ENCODE measurements around the gene TSPO2. TPM values are rescaled to one million over a fixed set of nuclear protein-coding genes. Genes with fewer than 3 reads are reported as not detected.

Gene TSPO2
- total and polyA plus RNA-seq, 2 of the 13 experiments (the other 11 are each of a cell fraction or from before 2014, with no cell fraction given) = 0.55 TPM; not detected in 1

GRCh38 chr6:41073203-41073967 lies 31.1 kb downstream of the TSPO2 start (continued):
- TF ChIP-seq AKNA (CRISPR knock-in tag; IDR thresholded peaks at IDR 0.05; ENCODE audit: borderline replicate concordance) = peak; percentile 32; the same call in 1 of the 2 replicates
- peak; percentile 80 for TF ChIP-seq ARID4A (CRISPR knock-in tag; IDR thresholded peaks at IDR 0.05; ENCODE audit: borderline replicate concordance)
- TF ChIP-seq ZNF280B (CRISPR knock-in tag; IDR thresholded peaks at IDR 0.05; ENCODE audit: borderline replicate concordance) = peak; percentile 64; the same call in 1 of the 2 replicates
- TF ChIP-seq HNF1B (CRISPR knock-in tag; IDR thresholded peaks at IDR 0.05) = peak; percentile 59; the same call in 1 of the 2 replicates
- TF ChIP-seq HIVEP1 (CRISPR knock-in tag; IDR thresholded peaks at IDR 0.05) = no peak
- TF ChIP-seq GATA4 (IDR thresholded peaks at IDR 0.05; ENCODE audit: borderline replicate concordance, low read depth) = no peak; the same call in 1 of the 2 replicates
- TF ChIP-seq ELF3 (CRISPR knock-in tag; IDR thresholded peaks at IDR 0.05) = peak; percentile 55; the same call in 1 of the 2 replicates
- TF ChIP-seq MAFK (conservative IDR thresholded peaks at IDR 0.05 in 1 of 2, IDR thresholded peaks at IDR 0.05 in 1 of 2; ENCODE audit: low read length in 2 of 2) = no peak
- no peak for TF ChIP-seq TCF7 (IDR thresholded peaks at IDR 0.05; ENCODE audit: low read depth)
- no peak for TF ChIP-seq HNRNPUL1 (IDR thresholded peaks at IDR 0.05; ENCODE audit: low read depth, low read length)
- no peak for TF ChIP-seq ZBTB42 (CRISPR knock-in tag; IDR thresholded peaks at IDR 0.05)
- TF ChIP-seq CBX1 (IDR thresholded peaks at IDR 0.05; ENCODE audit: low read depth) = peak; percentile 21
- no peak for TF ChIP-seq ATF4 (CRISPR knock-in tag; IDR thresholded peaks at IDR 0.05)
- no peak for TF ChIP-seq CBX2 (IDR thresholded peaks at IDR 0.05; ENCODE audit: low read depth, low read length)
- no peak for TF ChIP-seq CBX2 (CRISPR knock-in tag; IDR thresholded peaks at IDR 0.05; ENCODE audit: low read depth)

All from HepG2 (cell line).